Stimulated activated naive CD8-positive, alpha-beta T cell treated with anti-CD3 and anti-CD28 coated beads, Interleukin-15, Interleukin-2, amounts not matched to agents 100 ng/mL and 50 ng/mL, for 24 hours (primary cell): ENCODE results near the gene SKI.

Experiments
- H3K27ac Mint-ChIP-seq: one replicate; pipeline ENCODE4 v1.8.0; 2021; ENCODE audit warnings: mild to moderate bottlenecking, mixed read lengths
- H3K27me3 Mint-ChIP-seq: one replicate; pipeline ENCODE4 v1.8.0; 2021; ENCODE audit warnings: mixed read lengths
- H3K36me3 Mint-ChIP-seq: one replicate; pipeline ENCODE4 v1.8.0; 2021; ENCODE audit warnings: low read depth, mixed read lengths
- H3K4me1 Mint-ChIP-seq: one replicate; pipeline ENCODE4 v1.8.0; 2021; ENCODE audit warnings: low read depth, mixed read lengths
- H3K4me3 Mint-ChIP-seq: one replicate; pipeline ENCODE4 v1.8.0; 2021; ENCODE audit warnings: mild to moderate bottlenecking, mixed read lengths
- H3K9me3 Mint-ChIP-seq: one replicate; pipeline ENCODE4 v1.8.0; 2021; ENCODE audit warnings: mixed read lengths

The SKI gene

DNA sequence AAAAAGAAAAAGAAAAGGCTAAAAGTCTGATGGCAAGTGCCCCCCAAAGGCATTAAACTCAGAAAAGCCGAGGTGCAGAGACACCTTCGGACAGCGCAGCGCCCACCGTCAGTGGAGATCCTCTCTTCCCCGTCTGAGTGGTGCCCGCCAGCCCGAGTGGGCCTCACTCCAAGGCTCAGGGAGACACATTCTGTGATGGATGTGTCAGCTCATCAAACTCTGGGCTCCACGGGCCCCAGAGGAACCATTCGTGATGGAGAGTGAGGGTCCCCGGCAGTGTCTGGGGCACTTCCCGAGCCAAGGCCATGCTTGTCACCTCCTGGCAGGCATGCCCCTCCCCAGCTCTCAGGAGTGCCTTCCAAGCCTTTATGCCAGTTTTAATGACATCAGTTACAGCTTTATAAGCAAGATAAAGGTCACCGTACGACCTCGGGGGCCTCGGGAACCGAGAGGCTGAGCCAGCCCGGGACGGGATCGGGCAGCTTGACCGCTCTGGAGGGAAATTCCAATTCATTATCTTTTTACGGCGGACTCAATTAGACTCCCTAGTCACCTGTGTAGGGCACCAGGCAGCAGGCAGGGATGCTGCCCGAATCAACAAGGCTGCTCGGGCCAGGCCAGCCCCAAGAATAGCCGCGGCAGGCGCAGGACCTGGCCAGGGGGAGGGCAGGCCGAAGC, 113.7 kb downstream of the SKI start:
- H3K4me3 Mint-ChIP-seq: no peak overlapping the region
- no peaks in the 10 kb centered on the region for H3K36me3 Mint-ChIP-seq
- H3K27me3 Mint-ChIP-seq: no peaks in the 10 kb centered on the region
- no peak overlapping the region for H3K27ac Mint-ChIP-seq
- H3K9me3 Mint-ChIP-seq: no peaks in the 10 kb centered on the region
- no peaks in the 10 kb centered on the region for H3K4me1 Mint-ChIP-seq

DNA sequence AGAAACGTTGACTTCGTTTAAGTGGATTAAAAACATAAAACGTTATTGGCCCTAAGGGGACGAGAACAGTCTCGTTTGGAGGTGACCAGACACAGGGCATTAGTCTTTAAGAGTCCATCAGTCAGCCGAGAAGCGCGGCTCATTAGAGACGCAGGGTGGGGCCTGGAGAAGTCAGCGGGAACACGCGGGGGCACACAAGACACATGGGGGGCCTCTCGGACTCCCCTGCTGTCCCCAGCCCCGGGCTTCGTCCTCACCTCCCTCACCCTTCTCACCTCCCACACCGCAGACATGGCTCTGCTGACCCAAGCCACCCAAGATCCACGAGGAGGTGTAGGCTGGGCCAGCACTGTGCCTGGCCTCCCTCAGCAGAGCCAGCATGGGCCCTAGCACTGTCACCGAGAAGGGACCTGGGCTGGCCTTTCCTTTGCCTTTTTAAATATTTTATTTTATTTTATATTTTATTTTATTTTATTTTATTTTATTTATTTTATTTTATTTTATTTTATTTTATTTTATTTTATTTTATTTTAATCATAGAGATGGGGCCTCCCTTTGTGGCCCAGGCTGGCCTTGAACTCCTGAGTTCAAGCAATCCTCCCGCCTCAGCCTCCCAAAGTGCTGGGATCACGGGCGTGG, 114.4 kb downstream of the SKI start:
- H3K9me3 Mint-ChIP-seq: no peaks in the 10 kb centered on the region
- no peaks in the 10 kb centered on the region for H3K27me3 Mint-ChIP-seq
- H3K27ac Mint-ChIP-seq: no peak overlapping the region
- H3K4me3 Mint-ChIP-seq: no peak overlapping the region
- no peaks in the 10 kb centered on the region for H3K4me1 Mint-ChIP-seq
- no peaks in the 10 kb centered on the region for H3K36me3 Mint-ChIP-seq

DNA sequence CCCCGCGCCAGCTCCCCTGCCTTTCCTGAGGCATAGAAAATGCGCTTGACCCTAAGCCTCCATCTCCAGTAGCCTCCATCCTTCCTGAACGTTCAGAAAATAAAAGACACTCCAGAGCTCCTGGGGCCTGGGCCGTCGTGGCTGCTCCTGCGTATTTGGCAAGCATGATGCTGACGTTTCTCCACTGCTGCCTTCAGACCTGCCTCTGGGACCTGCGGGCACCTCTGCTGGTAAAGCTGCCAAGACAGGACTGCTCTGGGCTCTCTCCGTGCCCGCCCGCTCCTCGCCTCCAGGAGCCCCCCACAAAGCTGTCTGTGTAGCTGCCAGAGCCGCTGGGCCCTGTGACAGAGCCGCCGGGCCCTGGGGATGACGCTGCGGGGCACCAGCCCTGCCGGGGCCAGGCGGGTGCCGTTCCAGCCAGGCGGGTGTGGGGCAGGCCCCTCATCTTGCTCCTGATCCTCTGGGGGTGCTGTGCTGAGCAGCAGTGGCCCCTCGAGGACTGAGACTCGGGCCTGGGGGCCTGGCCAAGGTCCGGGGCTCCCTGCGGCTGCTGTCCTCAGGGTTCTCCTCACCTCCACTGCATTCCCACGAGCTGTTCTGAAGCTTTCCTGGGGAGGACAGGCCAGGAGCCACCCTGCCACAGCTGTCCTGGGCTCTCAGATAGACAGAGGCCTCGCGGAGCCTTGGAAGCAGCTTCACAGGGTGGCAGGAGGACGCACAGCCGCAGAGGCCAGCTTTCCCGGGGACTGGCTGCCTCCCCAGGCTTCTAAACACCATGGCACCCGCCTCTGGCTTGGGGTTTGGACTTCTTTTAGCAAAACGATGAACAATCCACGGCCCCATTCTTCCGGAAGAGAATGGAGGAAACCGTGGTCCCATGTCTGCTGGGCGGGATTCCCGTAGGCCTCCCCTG, 115.2 kb downstream of the SKI start:
- H3K4me3 Mint-ChIP-seq: no peak overlapping the region
- H3K9me3 Mint-ChIP-seq: no peaks in the 10 kb centered on the region
- H3K27ac Mint-ChIP-seq: no peak overlapping the region
- H3K4me1 Mint-ChIP-seq: no peaks in the 10 kb centered on the region
- H3K36me3 Mint-ChIP-seq: no peaks in the 10 kb centered on the region
- no peaks in the 10 kb centered on the region for H3K27me3 Mint-ChIP-seq

DNA sequence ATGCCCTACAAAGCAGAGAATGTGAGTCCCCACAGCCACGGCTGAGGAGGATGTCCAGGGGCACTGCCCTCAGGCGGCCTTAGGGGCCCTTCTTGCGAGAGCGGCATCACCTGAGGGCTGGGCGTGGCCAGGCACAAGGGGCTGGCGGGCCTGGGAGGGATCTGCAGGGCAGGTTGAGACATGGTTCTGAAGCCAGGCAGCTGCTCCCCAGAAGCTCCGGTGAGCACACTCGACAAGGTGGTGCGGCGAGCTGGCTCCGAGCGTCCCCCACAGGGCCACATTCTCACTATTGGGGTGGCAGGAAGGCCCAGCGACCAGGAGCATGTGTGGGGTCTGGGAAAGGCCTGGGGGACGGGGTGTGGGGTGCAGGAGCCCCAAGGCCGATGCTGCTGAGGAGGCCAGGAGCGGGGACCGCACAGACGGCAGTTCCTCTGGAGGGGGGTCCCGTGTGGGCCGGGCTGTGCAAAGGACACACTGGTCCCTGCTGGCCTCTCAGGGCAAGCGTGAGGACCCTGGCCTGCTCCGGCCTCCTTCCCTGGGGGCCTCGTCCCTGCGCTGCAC, 116.1 kb downstream of the SKI start:
- Mint-ChIP-seq H3K36me3 (no peaks in the 10 kb centered on the region), H3K4me3 (no peak overlapping the region), H3K9me3 (no peaks in the 10 kb centered on the region), H3K27me3 (no peaks in the 10 kb centered on the region), H3K4me1 (no peaks in the 10 kb centered on the region), H3K27ac (no peak overlapping the region)

DNA sequence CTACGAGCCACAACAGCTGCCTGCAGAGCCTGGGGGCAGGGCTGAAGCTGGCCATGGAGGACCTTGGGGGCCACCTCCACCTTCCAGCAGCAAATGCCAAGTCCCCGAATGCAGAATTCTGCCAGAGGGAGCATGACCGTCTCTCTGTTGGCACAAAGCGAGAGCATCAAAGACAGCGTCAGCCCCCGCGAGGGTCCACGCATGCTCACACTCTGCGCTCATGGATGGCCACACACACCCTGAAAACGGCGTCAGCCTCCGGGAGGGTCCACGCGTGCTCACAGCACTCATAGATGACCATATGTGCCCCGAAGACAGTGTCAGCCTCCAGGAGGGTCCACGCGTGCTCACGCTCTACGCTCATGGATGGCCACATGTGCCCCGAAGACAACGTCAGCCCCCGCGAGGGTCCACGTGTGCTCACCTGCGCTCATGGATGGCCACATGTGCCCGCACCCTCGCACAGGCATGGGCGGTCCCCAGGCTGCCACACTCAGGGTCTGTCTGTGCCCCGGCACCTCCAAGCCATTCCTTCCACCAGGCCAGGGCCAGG, 116.7 kb downstream of the SKI start:
- no peak overlapping the region for H3K4me3 Mint-ChIP-seq
- no peaks in the 10 kb centered on the region for H3K4me1 Mint-ChIP-seq
- no peaks in the 10 kb centered on the region for H3K36me3 Mint-ChIP-seq
- no peaks in the 10 kb centered on the region for H3K27me3 Mint-ChIP-seq
- no peaks in the 10 kb centered on the region for H3K9me3 Mint-ChIP-seq
- H3K27ac Mint-ChIP-seq: no peak overlapping the region

DNA sequence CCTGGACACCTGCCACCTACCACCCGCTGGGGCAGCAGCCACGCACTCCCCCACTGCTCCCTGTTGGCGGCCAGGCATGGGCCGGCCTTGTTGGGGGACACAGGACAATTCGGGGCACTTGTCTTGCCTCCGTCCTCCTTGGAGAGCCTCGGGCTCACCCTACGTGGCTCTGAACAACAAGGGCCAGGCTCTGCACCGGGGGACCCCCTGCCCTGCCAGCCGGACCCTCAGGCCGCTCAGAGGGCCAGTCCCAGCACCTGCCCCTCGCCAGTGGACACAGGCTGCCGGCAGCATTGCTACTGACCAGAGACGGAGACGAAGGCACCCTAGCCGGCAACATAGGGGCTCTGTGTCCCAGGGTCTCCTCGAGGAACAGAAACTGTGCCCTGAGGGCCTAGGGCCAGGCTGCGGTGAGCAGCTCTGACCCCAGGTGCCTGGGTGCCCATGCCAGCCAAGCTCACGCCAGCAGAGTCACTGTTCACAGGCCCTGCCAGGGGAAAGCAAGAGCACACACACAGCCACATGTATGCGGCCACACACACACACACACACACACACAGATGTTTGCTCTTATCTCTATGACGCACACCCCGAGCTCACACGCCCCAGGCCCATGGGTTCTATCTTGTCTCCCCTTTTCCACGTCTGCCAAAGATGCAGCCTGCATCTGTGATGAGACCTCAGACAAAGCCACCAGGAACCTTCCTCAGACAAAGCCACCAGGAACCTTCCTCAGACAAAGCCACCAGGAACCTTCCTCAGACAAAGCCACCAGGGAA, 117.4 kb downstream of the SKI start:
- H3K36me3 Mint-ChIP-seq: no peaks in the 10 kb centered on the region
- no peaks in the 10 kb centered on the region for H3K9me3 Mint-ChIP-seq
- no peaks in the 10 kb centered on the region for H3K4me1 Mint-ChIP-seq
- H3K27ac Mint-ChIP-seq: no peak overlapping the region
- no peak overlapping the region for H3K4me3 Mint-ChIP-seq
- no peaks in the 10 kb centered on the region for H3K27me3 Mint-ChIP-seq

DNA sequence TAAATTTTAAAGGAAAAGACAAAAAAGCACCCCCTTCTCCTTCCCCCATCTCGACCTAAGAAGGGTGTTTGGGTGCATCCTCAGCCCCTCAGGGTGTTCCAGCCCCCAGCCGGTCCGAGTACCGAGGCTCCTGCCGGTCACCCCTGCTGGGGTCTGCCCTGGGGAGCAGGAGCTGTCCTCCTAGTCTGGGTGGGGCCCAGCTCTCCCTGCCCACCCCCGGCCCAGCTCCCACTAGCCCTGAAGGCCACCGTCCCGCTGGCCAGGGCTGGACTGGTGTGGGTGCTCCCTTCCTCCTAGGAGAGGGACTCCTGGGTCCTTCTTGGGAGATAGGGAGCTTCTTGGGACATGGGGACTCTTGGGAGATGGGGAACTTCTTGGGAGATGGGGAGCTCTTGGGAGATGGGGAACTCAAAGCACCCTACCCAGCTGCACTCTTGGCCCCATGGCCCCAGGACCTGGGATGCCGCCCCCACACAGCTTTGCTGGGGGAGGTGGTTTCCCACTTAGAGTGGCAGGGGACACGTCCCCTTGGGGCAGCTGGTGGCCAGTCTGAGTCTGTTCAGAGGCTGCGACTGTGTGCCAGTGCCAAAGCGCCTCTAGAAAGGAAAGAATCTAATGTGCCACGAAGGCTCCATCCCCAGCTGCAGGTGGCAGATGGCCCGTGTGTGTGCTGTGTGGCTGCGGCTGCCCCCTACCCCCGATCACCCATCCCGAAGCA, 118.7 kb downstream of the SKI start:
- no peaks in the 10 kb centered on the region for H3K4me1 Mint-ChIP-seq
- no peak overlapping the region for H3K27ac Mint-ChIP-seq
- H3K4me3 Mint-ChIP-seq: no peak overlapping the region
- no peaks in the 10 kb centered on the region for H3K36me3 Mint-ChIP-seq
- no peaks in the 10 kb centered on the region for H3K27me3 Mint-ChIP-seq
- H3K9me3 Mint-ChIP-seq: no peaks in the 10 kb centered on the region

DNA sequence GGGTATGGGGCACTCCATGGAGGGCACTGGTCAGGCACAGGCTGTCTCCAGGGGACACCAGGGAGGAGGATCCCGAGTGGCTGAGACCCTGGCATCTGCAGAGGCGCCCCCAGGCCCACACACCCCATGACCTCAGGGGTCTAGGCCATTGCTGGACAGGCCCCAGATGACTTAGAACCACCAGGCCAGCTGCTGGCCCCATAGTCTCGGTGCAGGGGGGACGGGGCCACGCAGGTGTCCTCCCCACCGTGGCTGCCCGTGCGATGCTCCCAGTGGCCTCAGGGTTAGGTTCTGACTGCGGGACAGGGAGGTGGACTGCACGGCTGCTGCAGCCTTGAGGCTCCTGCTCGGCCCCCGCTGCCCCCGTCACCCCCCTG, 119.3 kb downstream of the SKI start:
- Mint-ChIP-seq H3K9me3 (no peaks in the 10 kb centered on the region), H3K27ac (no peak overlapping the region), H3K4me3 (no peak overlapping the region), H3K36me3 (no peaks in the 10 kb centered on the region), H3K4me1 (no peaks in the 10 kb centered on the region), H3K27me3 (no peaks in the 10 kb centered on the region)

DNA sequence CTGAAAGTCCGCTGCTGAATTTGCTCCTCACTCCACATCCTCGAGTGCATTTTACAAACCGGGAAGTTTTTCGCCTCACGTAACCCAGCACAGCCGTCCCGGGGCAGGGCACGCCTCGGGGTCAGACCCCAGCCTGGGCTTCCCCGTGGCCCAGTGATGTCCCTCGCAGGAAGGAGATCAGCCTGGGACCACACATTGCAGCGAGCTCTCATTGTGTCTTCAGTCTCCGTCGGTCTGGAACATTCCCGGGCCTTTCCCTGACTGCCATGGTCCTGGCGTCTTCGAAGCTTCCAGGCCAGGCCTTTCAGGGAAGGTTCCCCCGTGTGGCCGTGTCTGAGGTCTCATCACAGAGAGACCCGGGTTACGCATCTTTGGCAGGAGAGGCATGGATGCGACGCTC, 119.8 kb downstream of the SKI start:
- H3K27ac Mint-ChIP-seq: no peak overlapping the region
- no peaks in the 10 kb centered on the region for H3K36me3 Mint-ChIP-seq
- H3K4me3 Mint-ChIP-seq: no peak overlapping the region
- no peaks in the 10 kb centered on the region for H3K27me3 Mint-ChIP-seq
- H3K4me1 Mint-ChIP-seq: no peaks in the 10 kb centered on the region
- no peaks in the 10 kb centered on the region for H3K9me3 Mint-ChIP-seq

DNA sequence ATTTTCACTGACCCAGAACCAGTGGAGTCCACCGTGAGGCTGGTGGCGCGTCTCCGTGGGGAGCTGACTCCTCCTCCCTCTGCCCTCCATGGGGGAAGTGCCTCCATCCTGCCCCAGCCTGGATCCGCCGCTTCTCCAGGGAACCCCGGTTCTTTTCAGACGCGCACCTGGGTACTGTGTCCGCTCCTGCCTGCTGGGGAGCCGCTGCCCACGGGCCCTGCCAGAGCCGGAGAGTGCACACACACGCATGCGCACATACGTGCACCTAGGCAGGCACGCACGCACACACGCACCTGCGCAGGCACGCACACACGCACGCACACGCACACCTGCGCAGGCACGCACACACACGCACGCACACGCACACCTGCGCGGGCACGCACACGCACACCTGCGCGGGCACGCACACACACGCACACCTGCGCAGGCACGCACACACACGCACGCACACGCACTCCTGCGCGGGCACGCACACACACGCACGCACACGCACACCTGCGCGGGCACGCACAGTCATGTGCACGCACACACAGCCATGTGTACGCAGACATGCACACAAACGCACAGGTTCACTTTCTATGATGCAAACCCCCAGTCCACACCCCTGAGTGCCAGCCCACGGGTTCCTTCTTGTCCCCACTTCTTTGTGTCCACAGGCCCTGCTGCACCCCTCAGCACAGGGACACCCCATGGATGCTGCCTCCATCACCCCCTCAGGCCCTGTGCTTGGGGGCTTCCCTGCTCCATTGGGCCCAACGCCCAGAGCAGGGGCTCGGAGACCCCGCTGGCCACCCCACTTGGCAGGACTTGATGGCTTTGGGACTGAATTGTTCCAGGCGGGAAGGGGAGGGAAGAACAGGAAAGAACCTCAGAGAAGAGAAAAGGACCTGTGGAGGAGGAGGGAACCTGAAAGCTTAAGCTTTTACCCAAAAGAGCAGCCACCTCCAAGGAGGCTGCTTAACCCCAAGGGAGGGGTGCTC, 120.5 kb downstream of the SKI start:
- H3K27me3 Mint-ChIP-seq: no peaks in the 10 kb centered on the region
- no peak overlapping the region for H3K27ac Mint-ChIP-seq
- no peaks in the 10 kb centered on the region for H3K9me3 Mint-ChIP-seq
- H3K4me1 Mint-ChIP-seq: no peaks in the 10 kb centered on the region
- H3K36me3 Mint-ChIP-seq: no peaks in the 10 kb centered on the region
- no peak overlapping the region for H3K4me3 Mint-ChIP-seq

DNA sequence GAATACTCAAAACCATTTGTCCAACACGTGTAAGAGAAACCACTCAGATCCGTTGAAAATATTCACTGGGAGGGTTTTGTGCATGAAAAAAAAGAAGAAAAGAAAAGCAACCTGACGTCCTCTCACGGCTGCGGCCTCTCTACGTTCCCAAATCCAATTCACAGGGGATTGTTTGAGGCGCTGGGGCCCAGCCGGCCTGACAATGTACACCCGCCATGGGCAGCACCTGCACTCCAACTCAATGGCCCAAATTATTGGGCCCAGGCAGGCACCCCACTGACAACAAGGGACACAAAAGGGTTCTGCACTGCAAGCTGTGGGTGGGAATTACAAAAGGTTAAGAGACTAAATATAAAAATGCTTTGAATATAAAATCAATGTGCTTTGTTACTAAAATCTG, 121.7 kb downstream of the SKI start:
- H3K27me3 Mint-ChIP-seq: no peaks in the 10 kb centered on the region
- H3K36me3 Mint-ChIP-seq: no peaks in the 10 kb centered on the region
- no peaks in the 10 kb centered on the region for H3K4me1 Mint-ChIP-seq
- H3K27ac Mint-ChIP-seq: no peak overlapping the region
- no peak overlapping the region for H3K4me3 Mint-ChIP-seq
- no peaks in the 10 kb centered on the region for H3K9me3 Mint-ChIP-seq

DNA sequence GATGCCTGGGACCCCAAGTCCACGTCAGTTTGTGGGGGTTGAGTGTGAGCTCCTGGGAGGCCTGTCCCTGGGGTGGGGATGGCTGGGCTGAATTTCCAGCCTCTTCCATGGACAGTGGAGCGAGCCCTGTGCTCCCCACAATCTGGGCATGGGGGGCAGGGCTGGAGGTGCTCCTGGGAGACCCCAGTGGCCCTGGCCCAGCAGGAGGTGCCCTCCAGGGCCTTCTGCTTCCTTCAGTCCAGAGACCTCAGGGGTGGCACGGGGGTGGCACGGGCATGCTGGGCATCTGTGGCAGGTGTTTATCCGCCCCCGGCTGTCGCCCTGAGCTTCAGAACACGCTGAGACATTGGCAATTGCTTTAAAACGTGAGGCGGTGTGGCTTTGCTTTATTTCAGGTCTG, 122.4 kb downstream of the SKI start:
- Mint-ChIP-seq H3K36me3 (no peaks in the 10 kb centered on the region), H3K4me1 (no peaks in the 10 kb centered on the region), H3K27me3 (no peaks in the 10 kb centered on the region), H3K9me3 (no peaks in the 10 kb centered on the region), H3K4me3 (no peak overlapping the region), H3K27ac (no peak overlapping the region)
